Measurements from ENCODE around the gene SAMD4B. TPM values are rescaled to one million over a fixed set of nuclear protein-coding genes. Genes with fewer than 3 reads are reported as not detected.
A peak's percentile ranks its signal among the peaks of the same experiment; 100 is the strongest.
"Not testable (repeated sequence)": the region's sequence is repeated elsewhere in the genome, so short reads cannot be mapped to it uniquely, and the experiment has no call there.

SAMD4B gene
- total RNA-seq, 2 donors from 2014 or later, result 41.5 to 77.8 TPM

DNA sequence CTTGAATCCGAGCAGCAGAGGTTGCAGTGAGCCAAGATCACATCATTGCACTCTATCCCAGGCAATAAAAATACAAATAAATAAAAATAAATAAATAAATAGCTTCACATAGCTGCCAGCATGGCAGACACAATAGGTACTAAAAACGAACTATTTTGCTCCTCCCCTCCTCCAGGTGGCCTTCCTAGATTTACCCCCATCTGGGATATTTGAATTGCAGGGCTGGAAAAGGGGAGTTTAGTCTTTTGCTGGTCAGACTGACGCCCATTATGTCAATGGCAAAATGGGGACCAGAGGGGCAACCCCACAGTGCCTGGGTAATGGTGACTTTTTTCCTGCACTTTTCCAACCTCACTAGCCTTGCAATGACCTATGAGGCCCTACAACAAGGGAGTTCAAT, 5.7 kb upstream of the SAMD4B start:
- WGBS, 2 donors, result 51 to 59% methylated on average over 3 of the region's 3 CpGs

DNA sequence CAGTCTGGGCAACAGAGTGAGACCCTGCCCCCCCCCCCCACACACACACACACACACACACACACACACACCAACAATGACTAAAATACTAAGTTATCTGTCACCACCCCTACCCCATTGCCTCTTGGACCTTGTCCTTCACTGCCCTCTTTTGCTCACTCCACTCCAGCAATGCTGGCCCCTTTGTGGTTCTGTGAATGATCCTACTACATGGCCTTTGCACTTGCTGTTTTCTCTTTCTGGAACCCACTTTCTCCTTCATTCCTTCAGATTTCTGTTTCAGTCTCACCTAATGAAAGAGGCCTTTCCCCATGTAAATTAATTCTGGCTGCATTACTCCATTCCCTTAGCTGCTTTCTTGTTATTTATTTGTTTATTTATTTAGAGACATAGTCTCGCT, 2.5 kb upstream of the SAMD4B start:
- Histone ChIP-seq H3K27ac (no peak overlapping the region), H3K4me1 (peaks cover 25% of the 10 kb centered on the region), H3K27me3 (no peaks in the 10 kb centered on the region), H3K36me3 (replicated peaks in 1 of 2; ENCODE audit: insufficient read depth in 1 of 2, low read depth in 2 of 2) (no peaks in the 10 kb centered on the region), H3K4me3 (no peak overlapping the region), H3K9me3 (no peaks in the 10 kb centered on the region)
- no peak for DNase-seq
- TF ChIP-seq POLR2A (IDR thresholded peaks at IDR 0.05), result no peak
- TF ChIP-seq, protein P1, sequence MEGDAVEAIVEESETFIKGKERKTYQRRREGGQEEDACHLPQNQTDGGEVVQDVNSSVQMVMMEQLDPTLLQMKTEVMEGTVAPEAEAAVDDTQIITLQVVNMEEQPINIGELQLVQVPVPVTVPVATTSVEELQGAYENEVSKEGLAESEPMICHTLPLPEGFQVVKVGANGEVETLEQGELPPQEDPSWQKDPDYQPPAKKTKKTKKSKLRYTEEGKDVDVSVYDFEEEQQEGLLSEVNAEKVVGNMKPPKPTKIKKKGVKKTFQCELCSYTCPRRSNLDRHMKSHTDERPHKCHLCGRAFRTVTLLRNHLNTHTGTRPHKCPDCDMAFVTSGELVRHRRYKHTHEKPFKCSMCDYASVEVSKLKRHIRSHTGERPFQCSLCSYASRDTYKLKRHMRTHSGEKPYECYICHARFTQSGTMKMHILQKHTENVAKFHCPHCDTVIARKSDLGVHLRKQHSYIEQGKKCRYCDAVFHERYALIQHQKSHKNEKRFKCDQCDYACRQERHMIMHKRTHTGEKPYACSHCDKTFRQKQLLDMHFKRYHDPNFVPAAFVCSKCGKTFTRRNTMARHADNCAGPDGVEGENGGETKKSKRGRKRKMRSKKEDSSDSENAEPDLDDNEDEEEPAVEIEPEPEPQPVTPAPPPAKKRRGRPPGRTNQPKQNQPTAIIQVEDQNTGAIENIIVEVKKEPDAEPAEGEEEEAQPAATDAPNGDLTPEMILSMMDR (IDR thresholded peaks at IDR 0.05), result no peak
- intact Hi-C loops (cut with DNase I), result loop anchor here (10.0 kb wide), 1 partner anchor 75 kb away; the partner anchor contains the start of gene PLEKHG2
- WGBS, 2 donors, result 85 to 100% methylated on average over 1 of the region's 1 CpG
- ATAC-seq, result no peak

More for the DNA sequence above, 5.7 kb upstream of the SAMD4B start:
- H3K9me3 ChIP-seq, result no peaks in the 10 kb centered on the region
- H3K4me1 ChIP-seq, result peaks cover 7% of the 10 kb centered on the region
- no peak for ATAC-seq
- no peaks in the 10 kb centered on the region for H3K36me3 ChIP-seq (replicated peaks in 1 of 2; ENCODE audit: insufficient read depth in 1 of 2, low read depth in 2 of 2)
- intact Hi-C loops (cut with DNase I), result no loop called here
- H3K4me3 ChIP-seq, result no peak overlapping the region
- H3K27me3 ChIP-seq, result no peaks in the 10 kb centered on the region
- no peak for TF ChIP-seq POLR2A (IDR thresholded peaks at IDR 0.05)
- TF ChIP-seq, protein P1 (IDR thresholded peaks at IDR 0.05), result no peak
- no peak for DNase-seq
- peak overlapping the region in 1 of 4 donors; percentile 68 for H3K27ac ChIP-seq

DNA sequence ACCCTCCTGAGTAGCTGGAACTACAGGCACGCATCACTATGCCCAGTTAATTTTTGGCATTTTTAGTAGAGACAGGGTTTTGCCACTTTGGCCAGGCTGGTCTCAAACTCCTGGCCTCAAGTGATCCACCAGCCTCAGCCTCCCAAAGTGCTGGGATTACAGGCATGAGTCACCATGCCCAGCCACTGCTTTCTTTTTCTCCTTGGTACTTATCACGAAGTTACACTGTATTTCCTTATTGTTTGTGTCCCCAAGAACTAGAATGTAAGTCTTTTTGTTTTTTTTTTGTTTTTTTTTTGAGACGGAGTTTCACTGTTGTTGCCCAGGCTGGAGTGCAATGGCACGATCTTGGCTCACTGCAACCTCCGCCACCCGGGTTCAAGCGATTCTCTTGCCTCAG, 2.1 kb upstream of the SAMD4B start:
- H3K9me3 ChIP-seq; ATAC-seq; DNase-seq; H3K4me3 ChIP-seq; H3K27me3 ChIP-seq; H3K27ac ChIP-seq; H3K36me3 ChIP-seq (replicated peaks in 1 of 2; ENCODE audit: insufficient read depth in 1 of 2, low read depth in 2 of 2): not testable (repeated sequence)
- H3K4me1 ChIP-seq, result peaks cover 30% of the 10 kb centered on the region
- WGBS, 2 donors, result 75 to 85% methylated on average over 7 of the region's 7 CpGs
- intact Hi-C loops (cut with DNase I), result loop anchor here (10.0 kb wide), 1 partner anchor 75 kb away; the partner anchor contains the start of gene PLEKHG2

DNA sequence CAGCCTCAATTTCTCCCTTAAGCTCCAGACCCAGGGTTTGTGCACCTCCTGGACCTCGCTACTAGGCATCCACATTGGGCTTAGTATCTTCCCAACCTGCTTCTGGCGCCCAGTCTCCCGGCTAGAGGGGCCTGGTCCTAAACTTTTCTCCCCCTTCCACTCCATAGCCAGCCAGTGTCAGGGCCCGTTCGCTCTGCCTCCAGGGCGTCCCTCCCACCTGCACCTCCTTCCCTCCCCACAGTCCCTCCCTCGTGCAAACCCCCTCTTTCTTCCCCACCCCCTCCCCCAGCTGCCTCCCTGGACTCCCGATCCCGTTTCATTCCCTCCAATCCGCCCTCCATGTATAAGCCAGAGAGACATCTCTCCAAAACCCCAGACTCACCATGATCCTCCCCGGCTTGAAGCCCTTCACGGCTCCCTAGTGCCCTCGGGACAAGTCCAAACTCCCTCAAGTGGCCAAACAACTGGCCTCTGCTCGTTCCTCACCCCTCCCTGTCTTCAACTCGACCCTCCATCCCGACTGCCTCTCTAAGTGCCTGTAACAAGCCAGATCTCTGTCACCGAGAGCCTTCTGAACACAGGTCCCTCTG, 997 bp upstream of the SAMD4B start:
- no peak for ATAC-seq
- no peak for TF ChIP-seq POLR2A (IDR thresholded peaks at IDR 0.05)
- TF ChIP-seq, protein P1 (IDR thresholded peaks at IDR 0.05), result no peak
- intact Hi-C loops (cut with DNase I), result loop anchor here (10.0 kb wide), 1 partner anchor 74 kb away; the partner anchor contains the start of gene PLEKHG2

DNA sequence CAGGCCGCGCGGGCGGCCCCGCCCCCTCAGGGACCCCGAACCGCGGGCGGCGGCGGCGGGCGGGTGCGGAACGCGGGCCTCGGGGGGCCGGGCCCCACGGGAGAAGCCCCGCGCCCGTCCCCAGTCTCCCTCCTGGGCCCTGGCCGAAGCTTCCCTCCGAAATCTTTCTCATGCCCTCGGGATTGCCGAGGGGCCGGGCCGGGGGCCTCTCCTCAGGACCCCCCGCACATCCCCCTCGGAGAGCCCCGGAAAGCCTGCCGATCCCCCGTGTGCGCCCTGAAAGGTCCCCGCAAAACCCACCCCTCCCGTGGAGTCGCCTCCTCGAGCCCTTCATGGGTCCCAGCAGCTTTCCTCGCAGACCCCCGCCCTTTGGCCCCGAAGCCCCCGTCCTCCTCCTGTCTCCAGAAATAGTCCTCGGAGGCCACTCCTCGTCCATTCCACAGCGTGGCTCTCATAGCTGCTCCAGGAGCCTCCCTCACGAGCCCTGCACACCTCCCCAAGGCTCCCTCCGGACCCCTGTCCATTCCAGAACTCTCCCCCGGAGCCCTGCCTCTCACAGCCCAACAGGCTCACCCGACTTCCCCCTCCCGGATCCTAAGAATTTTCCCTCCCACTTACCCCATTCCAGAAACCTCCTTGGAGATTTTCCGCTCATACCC, 555 bp downstream of the SAMD4B start:
- WGBS, 2 donors, result 2 to 4% methylated on average over 10 to 51 of the region's 51 CpGs
- Histone ChIP-seq H3K4me3 (peak overlapping the region; percentile 47 to 70), H3K36me3 (replicated peaks in 1 of 2; ENCODE audit: insufficient read depth in 1 of 2, low read depth in 2 of 2) (no peaks in the 10 kb centered on the region), H3K27me3 (no peaks in the 10 kb centered on the region), H3K4me1 (peaks cover 41% of the 10 kb centered on the region), H3K9me3 (no peaks in the 10 kb centered on the region), H3K27ac (peak overlapping the region; percentile 67 to 84 (median 76))
- intact Hi-C loops (cut with DNase I), result loop anchor here (10.0 kb wide), 1 partner anchor 72 kb away; the partner anchor contains the start of gene PLEKHG2
- no peak for ATAC-seq
- no peak for TF ChIP-seq POLR2A (IDR thresholded peaks at IDR 0.05)
- TF ChIP-seq, protein P1 (IDR thresholded peaks at IDR 0.05), result no peak
- peak in 3 of 4 donors; percentile 15 to 35 (median 27) for DNase-seq

More for the DNA sequence above, 997 bp upstream of the SAMD4B start:
- H3K4me1 ChIP-seq, result peaks cover 41% of the 10 kb centered on the region
- H3K9me3 ChIP-seq, result no peaks in the 10 kb centered on the region
- H3K27ac ChIP-seq, result peak overlapping the region; percentile 14 to 89 (median 66)
- DNase-seq, result peak in 3 of 4 donors; percentile 24 to 38 (median 33)
- no peaks in the 10 kb centered on the region for H3K36me3 ChIP-seq (replicated peaks in 1 of 2; ENCODE audit: insufficient read depth in 1 of 2, low read depth in 2 of 2)
- peak overlapping the region; percentile 52 to 70 for H3K4me3 ChIP-seq
- no peaks in the 10 kb centered on the region for H3K27me3 ChIP-seq
- WGBS, 2 donors, result 1 to 3% methylated on average over 17 of the region's 17 CpGs

Measured in body of pancreas (tissue), 4 donors.